Measurements from ENCODE around the gene FOXL2NB.

The FOXL2NB gene

DNA sequence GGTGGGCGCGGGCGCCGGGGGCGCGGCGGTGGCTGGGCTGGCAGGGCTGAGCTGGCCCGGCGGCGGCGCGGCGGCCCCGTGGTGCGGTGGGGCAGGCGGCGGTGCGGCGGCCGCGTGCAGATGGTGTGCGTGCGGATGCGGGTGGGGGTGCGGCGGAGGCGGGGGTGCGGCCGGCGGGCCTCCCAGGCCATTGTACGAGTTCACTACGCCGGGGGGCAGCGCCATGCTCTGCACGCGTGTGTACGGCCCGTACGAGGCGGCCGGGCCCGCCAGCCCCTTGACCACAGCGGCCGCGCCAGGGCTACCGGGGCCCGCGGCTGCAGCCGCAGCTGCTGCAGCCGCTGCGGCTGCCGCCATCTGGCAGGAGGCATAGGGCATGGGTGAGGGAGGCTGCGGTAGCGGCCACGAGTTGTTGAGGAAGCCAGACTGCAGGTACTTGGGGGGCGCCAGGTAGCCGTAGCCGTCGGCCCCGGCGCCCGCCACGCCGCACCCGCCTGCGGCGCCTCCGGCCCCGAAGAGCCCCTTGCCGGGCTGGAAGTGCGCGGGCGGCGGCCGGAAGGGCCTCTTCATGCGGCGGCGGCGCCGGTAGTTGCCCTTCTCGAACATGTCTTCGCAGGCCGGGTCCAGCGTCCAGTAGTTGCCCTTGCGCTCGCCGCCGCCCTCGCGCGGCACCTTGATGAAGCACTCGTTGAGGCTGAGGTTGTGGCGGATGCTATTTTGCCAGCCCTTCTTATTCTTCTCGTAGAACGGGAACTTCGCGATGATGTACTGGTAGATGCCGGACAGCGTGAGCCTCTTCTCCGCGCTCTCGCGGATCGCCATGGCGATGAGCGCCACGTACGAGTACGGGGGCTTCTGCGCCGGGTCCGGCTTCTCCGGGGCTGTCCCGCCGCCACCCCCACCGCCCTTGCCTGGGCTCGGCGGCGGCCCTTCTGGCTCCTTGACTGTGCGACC lies 1.0 kb upstream of the FOXL2NB start:
- Histone ChIP-seq H3K27me3 (ENCODE audit: control insufficient read depth in 1 of 2, insufficient read depth in 2 of 2, low read length in 2 of 2) (peaks cover 96% of the 10 kb centered on the region in 2 donors), H3K36me3 (ENCODE audit: control insufficient read depth in 1 of 2, insufficient read depth in 2 of 2, low read length in 2 of 2) (no peaks in the 10 kb centered on the region), H3K4me3 (ENCODE audit: low read depth in 1 of 2, low read length in 2 of 2) (peak overlapping the region; percentile 29 to 45), H3K27ac (ENCODE audit: low read depth, low read length) (no peak overlapping the region), H3K9ac (ENCODE audit: low read depth in 1 of 2, low read length in 2 of 2) (no peak overlapping the region), H3K4me1 (ENCODE audit: control insufficient read depth in 1 of 2, insufficient read depth in 2 of 2, low read length in 2 of 2) (peaks cover 18 to 22% of the 10 kb centered on the region in 2 donors), H3K9me3 (ENCODE audit: control insufficient read depth in 1 of 2, low read length in 2 of 2) (no peaks in the 10 kb centered on the region)

DNA sequence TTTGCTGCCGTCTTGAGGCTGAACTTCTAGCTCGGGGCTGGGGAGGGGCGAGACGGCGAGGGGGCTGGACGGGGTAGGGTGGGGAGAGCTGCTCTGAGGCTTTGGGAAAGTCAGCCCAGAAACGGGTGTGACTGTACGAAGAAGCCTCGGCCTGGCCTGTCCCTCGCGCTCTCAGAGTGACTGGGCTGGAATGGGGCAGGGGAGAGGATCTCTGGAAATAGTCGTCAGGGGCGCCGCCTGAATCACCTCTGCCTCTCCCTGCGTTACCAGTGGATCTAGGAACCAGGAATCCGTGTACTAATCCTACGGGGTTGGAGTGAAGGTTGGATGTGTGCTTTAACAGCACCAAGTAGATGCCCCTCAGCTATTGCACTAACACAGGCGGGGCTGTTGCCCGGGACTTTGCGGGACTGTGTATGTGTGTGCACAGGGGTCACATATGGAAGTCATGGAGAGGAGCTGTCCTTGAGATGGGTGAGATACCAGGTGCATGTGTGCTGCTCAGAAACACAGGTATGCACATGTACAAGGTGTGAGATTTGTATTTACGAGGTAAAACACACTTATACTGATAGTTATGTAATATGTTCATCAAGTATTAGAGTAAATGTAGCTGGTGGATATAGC lies 591 bp downstream of the FOXL2NB start:
- no peak overlapping the region for H3K27ac ChIP-seq (ENCODE audit: low read depth, low read length)
- H3K4me3 ChIP-seq (ENCODE audit: low read depth in 1 of 2, low read length in 2 of 2) = no peak overlapping the region
- H3K27me3 ChIP-seq (ENCODE audit: control insufficient read depth in 1 of 2, insufficient read depth in 2 of 2, low read length in 2 of 2) = peaks cover 93% of the 10 kb centered on the region in 2 donors
- H3K4me1 ChIP-seq (ENCODE audit: control insufficient read depth in 1 of 2, insufficient read depth in 2 of 2, low read length in 2 of 2) = peaks cover 18 to 22% of the 10 kb centered on the region in 2 donors
- no peak overlapping the region for H3K9ac ChIP-seq (ENCODE audit: low read depth in 1 of 2, low read length in 2 of 2)
- H3K36me3 ChIP-seq (ENCODE audit: control insufficient read depth in 1 of 2, insufficient read depth in 2 of 2, low read length in 2 of 2) = no peaks in the 10 kb centered on the region
- H3K9me3 ChIP-seq (ENCODE audit: control insufficient read depth in 1 of 2, low read length in 2 of 2) = no peaks in the 10 kb centered on the region

DNA sequence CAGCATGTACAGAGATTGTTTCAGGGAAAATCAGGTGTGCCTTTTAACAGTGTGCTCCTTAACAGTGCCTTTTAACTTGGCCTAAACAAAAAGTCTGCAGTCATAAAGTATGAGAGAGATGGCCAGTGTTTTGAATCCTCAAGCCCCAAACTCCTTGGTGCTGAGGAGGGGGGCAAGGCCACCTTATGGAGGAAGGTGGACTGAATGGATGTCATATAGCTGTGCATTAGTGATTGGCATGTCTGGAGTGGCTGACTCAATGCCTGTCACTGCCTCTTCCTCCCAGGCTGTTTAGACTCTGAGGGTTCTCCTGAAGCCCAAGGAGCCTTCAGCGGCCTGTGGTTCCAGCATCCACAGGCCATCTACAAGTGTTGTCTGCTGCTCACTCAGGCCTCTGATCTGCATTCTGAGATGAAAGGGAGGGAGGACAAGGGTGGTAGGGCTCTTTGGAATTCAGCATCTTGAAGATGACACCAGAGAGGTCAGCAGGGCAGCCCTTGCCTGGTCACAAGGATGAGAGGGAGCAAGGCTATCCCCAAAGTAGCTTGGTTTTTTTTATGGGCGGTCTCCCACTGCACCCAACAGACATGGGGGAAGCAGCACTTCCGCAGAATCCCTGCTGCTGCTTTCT lies 1.5 kb downstream of the FOXL2NB start:
- H3K4me1 ChIP-seq (ENCODE audit: control insufficient read depth in 1 of 2, insufficient read depth in 2 of 2, low read length in 2 of 2) = peaks cover 18 to 22% of the 10 kb centered on the region in 2 donors
- H3K27me3 ChIP-seq (ENCODE audit: control insufficient read depth in 1 of 2, insufficient read depth in 2 of 2, low read length in 2 of 2) = peaks cover 84% of the 10 kb centered on the region in 2 donors
- no peak overlapping the region for H3K9ac ChIP-seq (ENCODE audit: low read depth in 1 of 2, low read length in 2 of 2)
- no peak overlapping the region for H3K27ac ChIP-seq (ENCODE audit: low read depth, low read length)
- no peaks in the 10 kb centered on the region for H3K36me3 ChIP-seq (ENCODE audit: control insufficient read depth in 1 of 2, insufficient read depth in 2 of 2, low read length in 2 of 2)
- no peaks in the 10 kb centered on the region for H3K9me3 ChIP-seq (ENCODE audit: control insufficient read depth in 1 of 2, low read length in 2 of 2)
- no peak overlapping the region for H3K4me3 ChIP-seq (ENCODE audit: low read depth in 1 of 2, low read length in 2 of 2)

DNA sequence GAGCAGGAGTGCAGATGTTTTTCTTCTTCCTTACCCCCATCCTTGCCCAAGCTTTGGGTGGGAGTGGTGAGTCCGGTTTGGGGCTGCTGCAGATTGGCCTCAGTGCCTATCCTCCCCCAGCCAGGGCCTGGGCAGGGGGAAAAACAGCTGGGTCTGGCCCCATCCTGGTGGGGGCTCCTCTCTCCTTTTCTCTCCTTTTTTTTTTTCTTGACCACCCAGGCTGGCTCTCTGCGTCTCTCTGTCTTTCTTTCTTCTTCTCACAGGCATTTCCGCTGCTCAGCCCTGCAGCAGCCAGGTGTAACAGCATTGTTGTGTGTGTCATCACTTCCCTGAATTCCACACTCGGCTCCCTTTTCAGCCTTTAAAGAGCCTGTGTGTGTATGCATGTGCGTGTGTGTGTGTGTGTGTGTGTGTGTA lies 2.0 kb downstream of the FOXL2NB start:
- H3K9ac ChIP-seq (ENCODE audit: low read depth in 1 of 2, low read length in 2 of 2) = no peak overlapping the region
- peaks cover 18 to 22% of the 10 kb centered on the region in 2 donors for H3K4me1 ChIP-seq (ENCODE audit: control insufficient read depth in 1 of 2, insufficient read depth in 2 of 2, low read length in 2 of 2)
- H3K4me3 ChIP-seq (ENCODE audit: low read depth in 1 of 2, low read length in 2 of 2) = no peak overlapping the region
- H3K9me3 ChIP-seq (ENCODE audit: control insufficient read depth in 1 of 2, low read length in 2 of 2) = no peaks in the 10 kb centered on the region
- H3K27me3 ChIP-seq (ENCODE audit: control insufficient read depth in 1 of 2, insufficient read depth in 2 of 2, low read length in 2 of 2) = peaks cover 79% of the 10 kb centered on the region in 2 donors
- no peaks in the 10 kb centered on the region for H3K36me3 ChIP-seq (ENCODE audit: control insufficient read depth in 1 of 2, insufficient read depth in 2 of 2, low read length in 2 of 2)
- no peak overlapping the region for H3K27ac ChIP-seq (ENCODE audit: low read depth, low read length)

DNA sequence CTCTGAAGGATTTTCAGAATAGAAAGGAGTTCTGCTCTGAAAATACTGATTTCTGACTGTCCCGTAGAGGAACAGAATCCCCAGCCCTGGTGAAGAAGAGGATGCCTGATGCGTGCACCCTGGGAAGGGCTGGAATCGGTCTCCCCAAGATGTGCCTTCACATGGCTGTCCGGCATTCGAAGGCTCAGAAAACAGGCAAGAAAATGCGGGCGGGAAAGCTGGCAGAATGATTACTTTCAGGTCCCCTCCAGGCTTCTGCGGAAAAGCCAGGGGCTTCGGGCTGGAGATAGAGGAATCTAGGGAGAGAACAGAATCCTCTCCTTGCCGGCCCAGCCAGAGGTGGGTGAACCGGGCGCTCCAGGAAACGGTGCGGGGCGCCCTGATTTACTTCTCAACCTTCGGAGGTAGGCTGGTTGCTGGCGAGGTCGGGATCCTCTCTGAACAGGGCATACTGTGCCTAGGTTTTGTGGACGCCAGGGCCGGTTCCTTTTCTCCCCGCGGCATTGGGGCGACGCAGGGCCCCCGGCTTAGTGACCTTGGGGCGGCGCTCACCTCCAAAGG lies 2.5 kb downstream of the FOXL2NB start:
- peaks cover 74 to 78% of the 10 kb centered on the region in 2 donors for H3K27me3 ChIP-seq (ENCODE audit: control insufficient read depth in 1 of 2, insufficient read depth in 2 of 2, low read length in 2 of 2)
- H3K36me3 ChIP-seq (ENCODE audit: control insufficient read depth in 1 of 2, insufficient read depth in 2 of 2, low read length in 2 of 2) = no peaks in the 10 kb centered on the region
- H3K4me1 ChIP-seq (ENCODE audit: control insufficient read depth in 1 of 2, insufficient read depth in 2 of 2, low read length in 2 of 2) = peaks cover 14 to 22% of the 10 kb centered on the region in 2 donors
- no peaks in the 10 kb centered on the region for H3K9me3 ChIP-seq (ENCODE audit: control insufficient read depth in 1 of 2, low read length in 2 of 2)
- H3K9ac ChIP-seq (ENCODE audit: low read depth in 1 of 2, low read length in 2 of 2) = no peak overlapping the region
- peak overlapping the region in 1 of 2 donors; percentile 30 for H3K4me3 ChIP-seq (ENCODE audit: low read depth in 1 of 2, low read length in 2 of 2)
- no peak overlapping the region for H3K27ac ChIP-seq (ENCODE audit: low read depth, low read length)

DNA sequence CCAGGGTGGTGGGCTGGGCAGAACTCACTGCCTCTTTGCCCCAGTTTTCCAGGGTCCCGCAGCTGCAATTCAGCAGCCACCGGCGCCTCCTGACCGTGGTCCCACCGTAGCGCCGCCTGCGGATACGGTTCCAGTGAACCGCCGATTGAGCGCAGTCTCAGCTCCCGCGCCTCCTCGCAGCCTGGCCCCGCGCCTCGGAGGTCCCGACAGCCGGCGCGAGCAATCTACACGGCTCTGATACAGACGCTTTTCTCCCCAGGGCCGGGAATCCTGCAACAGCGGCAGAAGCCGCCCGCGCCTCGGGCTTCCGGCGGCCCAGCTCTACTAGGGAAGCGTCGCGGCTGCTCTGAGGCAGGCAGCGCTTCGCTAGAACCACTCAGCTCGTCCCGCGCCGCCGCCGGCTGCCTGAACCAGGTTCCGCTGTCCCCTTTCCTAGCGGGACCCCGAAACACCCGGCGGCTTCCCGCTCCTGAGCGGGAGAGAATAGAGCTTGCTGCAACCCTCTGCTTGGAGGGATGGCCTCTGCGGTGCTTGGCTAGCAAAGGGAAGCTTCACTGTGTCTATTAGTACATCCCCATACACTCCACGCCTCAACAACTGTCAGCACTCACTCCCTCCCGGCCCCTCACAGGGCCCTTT lies 3.1 kb downstream of the FOXL2NB start:
- H3K4me3 ChIP-seq (ENCODE audit: low read depth in 1 of 2, low read length in 2 of 2) = peak overlapping the region in 1 of 2 donors; percentile 30
- no peaks in the 10 kb centered on the region for H3K36me3 ChIP-seq (ENCODE audit: control insufficient read depth in 1 of 2, insufficient read depth in 2 of 2, low read length in 2 of 2)
- peaks cover 70 to 78% of the 10 kb centered on the region in 2 donors for H3K27me3 ChIP-seq (ENCODE audit: control insufficient read depth in 1 of 2, insufficient read depth in 2 of 2, low read length in 2 of 2)
- H3K9me3 ChIP-seq (ENCODE audit: control insufficient read depth in 1 of 2, low read length in 2 of 2) = no peaks in the 10 kb centered on the region
- H3K9ac ChIP-seq (ENCODE audit: low read depth in 1 of 2, low read length in 2 of 2) = no peak overlapping the region
- H3K4me1 ChIP-seq (ENCODE audit: control insufficient read depth in 1 of 2, insufficient read depth in 2 of 2, low read length in 2 of 2) = peaks cover 9 to 17% of the 10 kb centered on the region in 2 donors
- H3K27ac ChIP-seq (ENCODE audit: low read depth, low read length) = no peak overlapping the region

DNA sequence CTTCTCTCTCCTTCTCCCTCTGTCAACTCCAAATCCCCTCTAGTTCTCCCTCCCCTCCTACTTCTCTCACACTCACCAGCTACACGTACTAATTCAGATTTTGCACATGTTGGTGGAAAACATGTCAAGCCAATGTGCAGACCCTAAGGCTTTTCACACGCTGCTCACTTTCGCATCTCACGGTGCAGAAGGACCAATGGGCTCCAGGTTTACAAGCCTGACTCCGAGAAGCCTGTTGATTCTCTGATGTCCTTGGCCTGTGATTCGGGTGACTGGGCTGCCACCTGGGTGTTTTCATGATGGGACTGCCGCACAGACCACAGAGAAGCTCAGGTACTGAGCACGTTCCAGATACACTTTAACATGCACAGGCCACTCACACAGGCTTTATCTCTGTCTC lies 3.7 kb downstream of the FOXL2NB start:
- H3K4me3 ChIP-seq (ENCODE audit: low read depth in 1 of 2, low read length in 2 of 2) = no peak overlapping the region
- no peaks in the 10 kb centered on the region for H3K36me3 ChIP-seq (ENCODE audit: control insufficient read depth in 1 of 2, insufficient read depth in 2 of 2, low read length in 2 of 2)
- peaks cover 72 to 76% of the 10 kb centered on the region in 2 donors for H3K27me3 ChIP-seq (ENCODE audit: control insufficient read depth in 1 of 2, insufficient read depth in 2 of 2, low read length in 2 of 2)
- H3K9ac ChIP-seq (ENCODE audit: low read depth in 1 of 2, low read length in 2 of 2) = no peak overlapping the region
- no peaks in the 10 kb centered on the region for H3K9me3 ChIP-seq (ENCODE audit: control insufficient read depth in 1 of 2, low read length in 2 of 2)
- H3K4me1 ChIP-seq (ENCODE audit: control insufficient read depth in 1 of 2, insufficient read depth in 2 of 2, low read length in 2 of 2) = peaks cover 7 to 13% of the 10 kb centered on the region in 2 donors
- no peak overlapping the region for H3K27ac ChIP-seq (ENCODE audit: low read depth, low read length)

DNA sequence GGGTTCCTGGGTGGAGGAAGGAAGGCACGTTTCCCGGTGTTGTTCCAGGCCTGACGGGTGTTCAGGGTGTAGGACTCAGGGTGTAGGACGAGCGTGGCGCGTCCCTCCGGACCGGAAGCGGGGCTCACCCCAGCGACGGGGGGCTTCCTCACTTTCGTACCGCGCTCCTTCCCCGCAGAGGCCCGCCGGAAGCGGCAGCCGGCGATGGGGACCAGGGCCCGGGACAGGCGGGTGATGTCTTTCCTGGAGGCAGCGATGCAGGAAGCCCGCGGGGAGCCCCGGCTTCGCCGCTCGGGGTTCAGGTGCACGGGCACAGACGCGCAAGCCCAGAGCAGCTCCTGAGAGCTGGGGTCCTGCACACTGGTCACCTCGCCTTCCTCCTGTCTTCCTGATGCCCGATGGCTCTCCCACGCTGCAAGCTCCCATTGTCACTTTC lies 13.4 kb downstream of the FOXL2NB start:
- Histone ChIP-seq H3K9ac (ENCODE audit: low read depth in 1 of 2, low read length in 2 of 2) (no peak overlapping the region), H3K27me3 (ENCODE audit: control insufficient read depth in 1 of 2, insufficient read depth in 2 of 2, low read length in 2 of 2) (peaks cover 44 to 47% of the 10 kb centered on the region in 2 donors), H3K9me3 (ENCODE audit: control insufficient read depth in 1 of 2, low read length in 2 of 2) (no peaks in the 10 kb centered on the region)

DNA sequence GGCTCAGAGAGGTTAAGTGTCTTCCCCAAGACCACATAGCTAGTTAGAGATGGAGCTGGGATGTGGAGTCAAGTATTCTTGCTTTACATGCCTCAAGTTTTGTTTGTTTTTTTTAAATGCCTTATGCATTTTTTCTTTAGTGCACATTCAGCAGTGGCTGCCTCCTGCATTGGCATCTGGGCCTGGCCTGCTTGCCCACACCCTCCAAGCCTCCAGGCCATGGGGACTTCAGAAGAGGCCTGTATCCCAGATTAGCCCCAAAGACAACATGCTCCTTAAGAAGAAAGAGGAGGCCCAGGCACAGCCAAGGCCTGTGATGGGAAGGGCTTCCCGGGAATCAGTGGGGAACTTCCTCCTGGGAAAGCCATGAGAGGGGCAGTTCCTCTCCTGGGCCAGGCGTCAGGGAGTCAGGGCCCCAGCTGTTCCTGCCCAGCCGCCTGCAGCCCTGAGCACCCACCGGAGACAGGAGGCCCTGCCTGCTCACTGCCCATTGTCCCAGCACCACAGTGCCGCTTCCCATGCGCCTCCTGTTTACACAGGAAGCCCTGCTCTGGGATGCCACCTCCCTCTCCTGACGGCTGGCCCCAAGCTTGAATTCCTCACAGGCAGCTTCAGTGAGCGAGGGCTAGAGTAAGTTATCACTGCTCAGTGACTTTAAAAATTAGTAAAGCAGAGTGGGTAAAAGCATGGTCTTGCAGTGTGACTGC lies 16.0 kb downstream of the FOXL2NB start:
- Histone ChIP-seq H3K4me3 (ENCODE audit: low read depth in 1 of 2, low read length in 2 of 2) (no peak overlapping the region), H3K27me3 (ENCODE audit: control insufficient read depth in 1 of 2, insufficient read depth in 2 of 2, low read length in 2 of 2) (peaks cover 33 to 40% of the 10 kb centered on the region in 2 donors), H3K36me3 (ENCODE audit: control insufficient read depth in 1 of 2, insufficient read depth in 2 of 2, low read length in 2 of 2) (no peaks in the 10 kb centered on the region), H3K27ac (ENCODE audit: low read depth, low read length) (no peak overlapping the region), H3K9ac (ENCODE audit: low read depth in 1 of 2, low read length in 2 of 2) (no peak overlapping the region), H3K9me3 (ENCODE audit: control insufficient read depth in 1 of 2, low read length in 2 of 2) (no peaks in the 10 kb centered on the region), H3K4me1 (ENCODE audit: control insufficient read depth in 1 of 2, insufficient read depth in 2 of 2, low read length in 2 of 2) (no peaks in the 10 kb centered on the region)

More for the DNA sequence above, 13.4 kb downstream of the FOXL2NB start:
- H3K4me1 ChIP-seq (ENCODE audit: control insufficient read depth in 1 of 2, insufficient read depth in 2 of 2, low read length in 2 of 2) = no peaks in the 10 kb centered on the region
- no peak overlapping the region for H3K27ac ChIP-seq (ENCODE audit: low read depth, low read length)
- peak overlapping the region in 1 of 2 donors; percentile 10 for H3K4me3 ChIP-seq (ENCODE audit: low read depth in 1 of 2, low read length in 2 of 2)
- H3K36me3 ChIP-seq (ENCODE audit: control insufficient read depth in 1 of 2, insufficient read depth in 2 of 2, low read length in 2 of 2) = no peaks in the 10 kb centered on the region
